HG03280 (cell line): ENCODE measurements around the gene INTS7.
"Not testable (repeated sequence)": the region's sequence is repeated elsewhere in the genome, so short reads cannot be mapped to it uniquely, and the experiment has no call there.

Experiments
- ATAC-seq: cut with Tn5 transposase; IDR thresholded peaks from one replicate; pipeline ENCODE4 v1.9.1; 2021; ENCODE audit warnings: mild to moderate bottlenecking, moderate library complexity; ENCODE audit not compliant: unreplicated experiment

INTS7 gene

GRCh38 chr1:211937422-211937821 is 97.9 kb downstream of the INTS7 start:
- ATAC-seq, result not testable (repeated sequence)

GRCh38 chr1:211935448-211935970 is 99.8 kb downstream of the INTS7 start:
- peak; percentile 72 for ATAC-seq

- no peak for ATAC-seq
Measured at GRCh38 chr1:211933946-211934714, 101.2 kb downstream of the INTS7 start.

- no peak for ATAC-seq
Measured at GRCh38 chr1:211932933-211933254, 102.5 kb downstream of the INTS7 start.

GRCh38 chr1:211932231-211932932 is 103.0 kb downstream of the INTS7 start:
- ATAC-seq, result no peak

- ATAC-seq, result no peak
Measured at GRCh38 chr1:211929683-211930082, 105.7 kb downstream of the INTS7 start.

GRCh38 chr1:211928993-211929637 is 106.2 kb downstream of the INTS7 start:
- ATAC-seq, result no peak

GRCh38 chr1:211928290-211928801 is 107.0 kb downstream of the INTS7 start:
- no peak for ATAC-seq

GRCh38 chr1:211925016-211925415 is 110.3 kb downstream of the INTS7 start:
- ATAC-seq, result no peak

- no peak for ATAC-seq
Measured at GRCh38 chr1:211924256-211924655, 111.1 kb downstream of the INTS7 start.

GRCh38 chr1:211923095-211923494 is 112.3 kb downstream of the INTS7 start:
- no peak for ATAC-seq

GRCh38 chr1:211921579-211922095 is 113.7 kb downstream of the INTS7 start:
- no peak for ATAC-seq

- ATAC-seq, result no peak
Measured at GRCh38 chr1:211920602-211921226, 114.6 kb downstream of the INTS7 start.

- ATAC-seq, result no peak
Measured at GRCh38 chr1:211920141-211920572, 115.2 kb downstream of the INTS7 start.

- no peak for ATAC-seq
Measured at GRCh38 chr1:211918843-211919414, 116.4 kb downstream of the INTS7 start.

GRCh38 chr1:211916458-211916857 is 118.9 kb downstream of the INTS7 start:
- ATAC-seq, result not testable (repeated sequence)

- ATAC-seq, result no peak
Measured at GRCh38 chr1:211915924-211916323, 119.4 kb downstream of the INTS7 start.

GRCh38 chr1:211912844-211913432 is 122.4 kb downstream of the INTS7 start:
- no peak for ATAC-seq

- ATAC-seq, result no peak
Measured at GRCh38 chr1:211912038-211912437, 123.3 kb downstream of the INTS7 start.

GRCh38 chr1:211910913-211911485 is 124.4 kb downstream of the INTS7 start:
- ATAC-seq, result no peak
